Epithelial cell of esophagus (primary cell): ENCODE measurements around the gene IGF2BP2.
A peak's percentile ranks its signal among the peaks of the same experiment; 100 is the strongest.

Experiments used
- DNase-seq: peaks from one replicate; pipeline ENCODE4 v3.0.0; 2010; ENCODE audit warnings: low read depth
- H3K4me3 ChIP-seq: 2 replicates; pipeline ENCODE4 v1.5.1; 2011; ENCODE audit warnings: mild to moderate bottlenecking, low read length, control low read depth
- TF ChIP-seq, protein P1 (sequence below): IDR thresholded peaks from 2 replicates; pipeline ENCODE4 v1.5.1; 2011; ENCODE audit warnings: low read depth, mild to moderate bottlenecking, low read length, control low read depth, inconsistent platforms; ENCODE audit not compliant: insufficient read depth; ENCODE audit errors: missing control alignments

IGF2BP2 gene

DNA sequence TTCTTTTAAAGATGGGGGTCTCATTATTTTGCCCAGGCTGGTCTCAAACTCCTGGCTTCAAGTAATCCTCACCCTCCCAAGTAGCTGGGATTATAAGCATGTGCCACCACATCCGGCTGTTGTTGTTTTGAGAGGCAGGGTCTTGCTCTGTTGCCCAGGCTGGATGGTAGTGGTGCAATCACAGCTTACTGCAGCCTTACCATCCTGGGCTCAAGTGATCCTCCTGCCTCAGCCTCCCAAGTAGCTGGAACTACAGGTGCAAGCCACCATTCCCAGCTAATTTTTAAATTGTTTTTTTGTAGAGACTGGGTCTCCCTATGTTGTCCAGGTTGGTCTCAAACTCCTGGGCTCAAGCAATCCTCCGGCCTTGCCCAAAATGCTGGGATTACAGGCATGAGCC, 133.2 kb downstream of the IGF2BP2 start:
- TF ChIP-seq, protein P1, sequence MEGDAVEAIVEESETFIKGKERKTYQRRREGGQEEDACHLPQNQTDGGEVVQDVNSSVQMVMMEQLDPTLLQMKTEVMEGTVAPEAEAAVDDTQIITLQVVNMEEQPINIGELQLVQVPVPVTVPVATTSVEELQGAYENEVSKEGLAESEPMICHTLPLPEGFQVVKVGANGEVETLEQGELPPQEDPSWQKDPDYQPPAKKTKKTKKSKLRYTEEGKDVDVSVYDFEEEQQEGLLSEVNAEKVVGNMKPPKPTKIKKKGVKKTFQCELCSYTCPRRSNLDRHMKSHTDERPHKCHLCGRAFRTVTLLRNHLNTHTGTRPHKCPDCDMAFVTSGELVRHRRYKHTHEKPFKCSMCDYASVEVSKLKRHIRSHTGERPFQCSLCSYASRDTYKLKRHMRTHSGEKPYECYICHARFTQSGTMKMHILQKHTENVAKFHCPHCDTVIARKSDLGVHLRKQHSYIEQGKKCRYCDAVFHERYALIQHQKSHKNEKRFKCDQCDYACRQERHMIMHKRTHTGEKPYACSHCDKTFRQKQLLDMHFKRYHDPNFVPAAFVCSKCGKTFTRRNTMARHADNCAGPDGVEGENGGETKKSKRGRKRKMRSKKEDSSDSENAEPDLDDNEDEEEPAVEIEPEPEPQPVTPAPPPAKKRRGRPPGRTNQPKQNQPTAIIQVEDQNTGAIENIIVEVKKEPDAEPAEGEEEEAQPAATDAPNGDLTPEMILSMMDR, result no peak
- DNase-seq, result no peak
- no peak overlapping the region for H3K4me3 ChIP-seq

DNA sequence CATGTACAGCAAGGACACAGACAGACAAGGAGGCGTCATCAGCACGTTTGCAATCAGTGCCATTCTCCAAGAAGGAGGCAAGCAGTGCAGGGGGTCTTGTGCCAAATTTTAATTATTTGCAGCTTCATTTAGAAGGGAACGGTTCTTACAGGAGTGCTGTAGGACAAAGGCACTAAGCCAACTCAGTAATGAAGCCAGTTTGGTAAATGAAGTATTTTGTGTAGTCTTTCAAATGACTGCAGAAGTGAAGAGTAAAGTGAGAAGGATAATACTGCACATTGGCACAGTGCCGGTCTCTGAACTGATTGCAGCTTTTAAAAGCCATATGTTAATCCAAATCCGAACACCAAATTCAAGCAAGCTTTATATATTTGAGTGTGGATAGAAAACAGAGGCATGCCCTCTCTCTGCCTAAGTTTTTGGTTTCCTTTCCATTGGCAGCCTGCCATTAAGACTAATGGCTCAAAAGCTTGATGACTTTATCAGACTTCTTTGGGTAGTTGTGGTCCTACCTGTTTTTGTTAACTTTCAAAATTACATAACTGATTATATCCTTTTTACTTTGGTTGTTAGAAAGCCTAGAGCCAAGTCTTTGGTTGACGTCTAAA, 137.5 kb downstream of the IGF2BP2 start:
- peak; percentile 38 for DNase-seq
- TF ChIP-seq, protein P1, result no peak
- no peak overlapping the region for H3K4me3 ChIP-seq

DNA sequence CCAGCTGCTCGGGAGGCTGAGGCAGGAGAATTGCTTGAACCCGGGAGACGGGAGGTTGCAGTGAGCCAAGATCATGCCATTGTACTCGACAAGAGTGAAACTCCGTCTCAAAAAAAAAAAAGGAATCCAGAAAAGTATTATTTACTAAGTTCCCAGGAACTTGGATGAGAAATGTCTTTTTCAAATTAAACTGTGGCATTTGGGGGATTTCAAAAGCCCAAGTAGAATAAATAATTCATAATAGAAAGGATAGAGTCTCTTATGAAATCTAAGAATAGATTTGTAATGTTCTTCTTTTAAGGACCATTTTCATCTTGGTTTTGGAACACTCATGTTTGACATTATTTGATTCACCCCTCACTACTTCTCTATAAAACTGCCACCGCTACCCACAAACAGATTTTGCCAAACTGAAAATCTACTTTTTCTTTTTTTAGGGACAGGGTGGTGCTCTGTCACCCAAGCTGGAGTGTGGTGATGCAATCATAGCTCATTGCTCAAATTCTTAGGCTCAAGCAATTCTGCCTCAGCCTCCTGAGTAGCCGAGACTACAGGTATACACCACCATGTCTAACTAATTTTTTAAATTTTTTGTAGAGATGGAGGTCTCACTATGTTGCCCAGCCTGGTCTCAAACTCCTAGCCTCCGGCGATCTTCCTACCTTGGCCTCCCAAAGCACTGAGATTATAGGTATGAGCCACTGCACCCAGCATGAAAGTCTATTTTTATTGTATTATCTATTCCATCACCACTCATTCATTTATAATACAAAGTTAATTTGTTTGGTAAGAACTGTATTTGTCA, 139.4 kb downstream of the IGF2BP2 start:
- TF ChIP-seq, protein P1, result no peak
- H3K4me3 ChIP-seq, result no peak overlapping the region
- DNase-seq, result peak; percentile 27

DNA sequence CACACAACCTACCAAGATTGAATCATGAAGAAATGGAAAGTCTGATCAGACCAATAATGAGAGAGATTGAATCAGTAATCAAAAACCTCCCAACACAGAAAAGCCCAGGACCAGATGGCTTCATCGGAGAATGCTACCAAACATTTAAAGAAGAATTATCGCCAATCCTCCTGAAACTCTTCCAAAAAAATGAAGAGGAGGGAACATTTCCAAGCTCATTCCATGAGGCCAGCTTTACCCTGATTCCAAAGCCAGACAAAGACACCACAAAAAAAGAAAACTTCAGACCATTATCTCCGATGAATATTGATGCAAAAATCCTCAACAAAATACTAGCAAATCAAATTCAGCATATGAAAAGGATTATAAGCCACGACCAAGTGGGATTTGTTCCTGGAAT, 144.6 kb downstream of the IGF2BP2 start:
- TF ChIP-seq, protein P1, result no peak
- H3K4me3 ChIP-seq, result no peak overlapping the region

DNA sequence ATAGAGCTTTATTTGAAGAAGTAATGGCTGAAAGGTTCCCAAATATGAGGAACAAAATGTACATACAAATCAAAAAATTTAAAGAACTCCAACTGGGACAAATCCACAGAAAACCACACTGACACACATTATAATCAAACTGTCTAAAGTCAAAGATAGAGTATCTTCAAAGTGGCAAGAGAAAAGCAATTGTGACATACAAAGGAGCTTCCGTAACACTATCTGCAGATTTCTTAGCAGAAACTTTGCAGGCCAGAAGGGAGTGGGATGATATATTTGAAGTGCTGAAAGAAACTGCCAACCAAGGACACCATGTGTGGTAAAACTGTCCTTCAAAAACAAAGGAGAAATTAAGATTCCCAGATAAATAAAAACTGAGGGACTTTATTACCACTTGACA, 146.8 kb downstream of the IGF2BP2 start:
- TF ChIP-seq, protein P1, result no peak
- no peak for DNase-seq
- no peak overlapping the region for H3K4me3 ChIP-seq

More for the DNA sequence above, 144.6 kb downstream of the IGF2BP2 start:
- no peak for DNase-seq

DNA sequence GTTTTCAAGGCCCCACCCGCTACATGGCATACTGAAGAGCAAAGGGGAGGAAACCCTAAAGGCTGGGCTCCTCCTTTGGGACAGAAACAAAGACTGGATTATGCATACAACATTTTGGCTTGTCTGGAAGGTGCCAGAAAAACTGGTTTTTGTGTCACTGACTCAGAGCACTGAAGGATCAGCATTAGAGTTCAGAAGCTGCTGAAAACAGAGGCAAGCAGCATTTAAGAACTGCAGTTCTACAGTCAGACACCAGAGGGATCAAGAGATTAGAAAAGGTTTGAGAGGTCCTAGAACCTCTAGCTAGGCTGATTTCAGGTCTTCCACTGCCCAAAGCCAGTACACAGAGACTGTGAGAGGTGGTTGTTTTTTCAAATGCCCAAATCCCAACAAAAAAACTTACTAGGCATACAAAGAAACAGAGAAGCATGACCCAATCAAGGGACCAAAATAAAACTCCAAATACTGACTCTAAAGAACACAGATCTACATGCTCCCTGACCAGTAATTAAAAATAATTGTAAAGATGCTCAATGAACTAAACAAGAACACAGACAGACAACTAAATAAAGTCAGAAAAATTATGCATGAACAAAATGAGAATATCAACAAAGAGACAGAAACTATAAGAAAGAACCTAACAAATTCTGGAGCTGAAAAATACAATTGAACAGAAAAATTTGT, 147.6 kb downstream of the IGF2BP2 start:
- TF ChIP-seq, protein P1, result peak; percentile 88
- no peak overlapping the region for H3K4me3 ChIP-seq
- DNase-seq, result peak; percentile 97
